ENCODE data around the gene MNAT1.

MNAT1 gene

GRCh38 chr14:60796434-60796833 is 61.9 kb downstream of the MNAT1 start:
- Histone ChIP-seq H3K9ac (ENCODE audit: low read depth, low read length, poor library complexity, severe bottlenecking) (no peak overlapping the region), H3K9me2 (replicated peaks; ENCODE audit: low read depth, low read length) (no peaks in the 10 kb centered on the region), H3K9me3 (ENCODE audit: insufficient read depth, low read depth, low read length) (no peaks in the 10 kb centered on the region), H3K36me3 (ENCODE audit: insufficient read depth, low read length) (peaks cover 55% of the 10 kb centered on the region), H4K20me1 (ENCODE audit: insufficient read depth, low read length, poor library complexity, severe bottlenecking) (peaks cover 4% of the 10 kb centered on the region), H3K4me3 (ENCODE audit: low read length, poor library complexity, severe bottlenecking) (no peak overlapping the region), H3K27me3 (ENCODE audit: insufficient read depth, low read length, poor library complexity, severe bottlenecking) (no peaks in the 10 kb centered on the region), H3K4me1 (ENCODE audit: insufficient read depth, low read length, poor library complexity, severe bottlenecking) (no peaks in the 10 kb centered on the region), H3F3A (ENCODE audit: low read depth) (no peaks in the 10 kb centered on the region), H3K79me2 (ENCODE audit: insufficient read depth, low read length) (peaks cover 12% of the 10 kb centered on the region), H2AFZ (ENCODE audit: low read length) (no peak overlapping the region), H3K4me2 (ENCODE audit: low read depth, low read length, poor library complexity, severe bottlenecking) (no peak overlapping the region)
- TF ChIP-seq EZH2phosphoT487 (IDR thresholded peaks at IDR 0.05; ENCODE audit: borderline replicate concordance): no peak

- Histone ChIP-seq H3F3A (ENCODE audit: low read depth) (no peaks in the 10 kb centered on the region), H3K4me1 (ENCODE audit: insufficient read depth, low read length, poor library complexity, severe bottlenecking) (no peaks in the 10 kb centered on the region), H3K9ac (ENCODE audit: low read depth, low read length, poor library complexity, severe bottlenecking) (no peak overlapping the region), H3K4me3 (ENCODE audit: low read length, poor library complexity, severe bottlenecking) (no peak overlapping the region), H2AFZ (ENCODE audit: low read length) (no peak overlapping the region), H3K4me2 (ENCODE audit: low read depth, low read length, poor library complexity, severe bottlenecking) (no peak overlapping the region), H3K27me3 (ENCODE audit: insufficient read depth, low read length, poor library complexity, severe bottlenecking) (no peaks in the 10 kb centered on the region), H3K9me2 (replicated peaks; ENCODE audit: low read depth, low read length) (no peaks in the 10 kb centered on the region), H3K36me3 (ENCODE audit: insufficient read depth, low read length) (peaks cover 49% of the 10 kb centered on the region), H4K20me1 (ENCODE audit: insufficient read depth, low read length, poor library complexity, severe bottlenecking) (peaks cover 4% of the 10 kb centered on the region), H3K9me3 (ENCODE audit: insufficient read depth, low read depth, low read length) (no peaks in the 10 kb centered on the region), H3K79me2 (ENCODE audit: insufficient read depth, low read length) (no peaks in the 10 kb centered on the region)
- TF ChIP-seq EZH2phosphoT487 (IDR thresholded peaks at IDR 0.05; ENCODE audit: borderline replicate concordance) (no peak), CTCF (conservative IDR thresholded peaks at IDR 0.05; ENCODE audit: low read length) (no peak)
Observed at GRCh38 chr14:60800409-60800808, 65.8 kb downstream of the MNAT1 start.

GRCh38 chr14:60803871-60804270 is 69.3 kb downstream of the MNAT1 start:
- H3K9me3 ChIP-seq (ENCODE audit: insufficient read depth, low read depth, low read length): no peaks in the 10 kb centered on the region
- TF ChIP-seq CTCF (conservative IDR thresholded peaks at IDR 0.05; ENCODE audit: low read length): no peak
- no peak for TF ChIP-seq EZH2phosphoT487 (IDR thresholded peaks at IDR 0.05; ENCODE audit: borderline replicate concordance)
- H3K9me2 ChIP-seq (replicated peaks; ENCODE audit: low read depth, low read length): no peaks in the 10 kb centered on the region
- no peak overlapping the region for H3K4me3 ChIP-seq (ENCODE audit: low read length, poor library complexity, severe bottlenecking)
- no peaks in the 10 kb centered on the region for H3K79me2 ChIP-seq (ENCODE audit: insufficient read depth, low read length)
- H3K4me1 ChIP-seq (ENCODE audit: insufficient read depth, low read length, poor library complexity, severe bottlenecking): no peaks in the 10 kb centered on the region
- no peaks in the 10 kb centered on the region for H3K27me3 ChIP-seq (ENCODE audit: insufficient read depth, low read length, poor library complexity, severe bottlenecking)
- peaks cover 29% of the 10 kb centered on the region for H3K36me3 ChIP-seq (ENCODE audit: insufficient read depth, low read length)
- no peaks in the 10 kb centered on the region for H4K20me1 ChIP-seq (ENCODE audit: insufficient read depth, low read length, poor library complexity, severe bottlenecking)
- H3K4me2 ChIP-seq (ENCODE audit: low read depth, low read length, poor library complexity, severe bottlenecking): no peak overlapping the region
- 0 out of 2 replicates have a peak, but pooled peaks cover 5% of the 10 kb centered on the region for H3F3A ChIP-seq (ENCODE audit: low read depth)
- H3K9ac ChIP-seq (ENCODE audit: low read depth, low read length, poor library complexity, severe bottlenecking): no peak overlapping the region
- H2AFZ ChIP-seq (ENCODE audit: low read length): no peak overlapping the region

GRCh38 chr14:60805841-60806430 is 71.4 kb downstream of the MNAT1 start:
- Histone ChIP-seq H3K9ac (ENCODE audit: low read depth, low read length, poor library complexity, severe bottlenecking) (no peak overlapping the region), H3K9me2 (replicated peaks; ENCODE audit: low read depth, low read length) (no peaks in the 10 kb centered on the region), H3K4me2 (ENCODE audit: low read depth, low read length, poor library complexity, severe bottlenecking) (no peak overlapping the region), H2AFZ (ENCODE audit: low read length) (no peak overlapping the region), H3K79me2 (ENCODE audit: insufficient read depth, low read length) (no peaks in the 10 kb centered on the region), H3K9me3 (ENCODE audit: insufficient read depth, low read depth, low read length) (no peaks in the 10 kb centered on the region), H3K27me3 (ENCODE audit: insufficient read depth, low read length, poor library complexity, severe bottlenecking) (no peaks in the 10 kb centered on the region), H3F3A (ENCODE audit: low read depth) (0 out of 2 replicates have a peak, but pooled peaks cover 5% of the 10 kb centered on the region), H4K20me1 (ENCODE audit: insufficient read depth, low read length, poor library complexity, severe bottlenecking) (no peaks in the 10 kb centered on the region), H3K36me3 (ENCODE audit: insufficient read depth, low read length) (peaks cover 19% of the 10 kb centered on the region), H3K4me1 (ENCODE audit: insufficient read depth, low read length, poor library complexity, severe bottlenecking) (no peaks in the 10 kb centered on the region), H3K4me3 (ENCODE audit: low read length, poor library complexity, severe bottlenecking) (no peak overlapping the region)
- no peak for TF ChIP-seq EZH2phosphoT487 (IDR thresholded peaks at IDR 0.05; ENCODE audit: borderline replicate concordance)
- TF ChIP-seq CTCF (conservative IDR thresholded peaks at IDR 0.05; ENCODE audit: low read length): no peak
